Choroid plexus epithelial cell (primary cell): ENCODE data around the gene NTM.
"Not testable (repeated sequence)": the region's sequence is repeated elsewhere in the genome, so short reads cannot be mapped to it uniquely, and the experiment has no call there.

Source experiments
- DNase-seq: peaks from one replicate; pipeline ENCODE4 v3.0.0-alpha.2; 2010; ENCODE audit warnings: low read depth
- H3K4me3 ChIP-seq: 2 replicates; pipeline ENCODE4 v1.5.1; 2011; ENCODE audit warnings: low read depth, mild to moderate bottlenecking, control low read depth, low read length, moderate library complexity
- TF ChIP-seq, protein P1 (sequence below): conservative IDR thresholded peaks from 2 replicates; pipeline ENCODE4 v1.5.1; 2011; ENCODE audit warnings: low read depth, mild to moderate bottlenecking, control low read depth, inconsistent platforms, low read length, moderate library complexity

Gene NTM

DNA sequence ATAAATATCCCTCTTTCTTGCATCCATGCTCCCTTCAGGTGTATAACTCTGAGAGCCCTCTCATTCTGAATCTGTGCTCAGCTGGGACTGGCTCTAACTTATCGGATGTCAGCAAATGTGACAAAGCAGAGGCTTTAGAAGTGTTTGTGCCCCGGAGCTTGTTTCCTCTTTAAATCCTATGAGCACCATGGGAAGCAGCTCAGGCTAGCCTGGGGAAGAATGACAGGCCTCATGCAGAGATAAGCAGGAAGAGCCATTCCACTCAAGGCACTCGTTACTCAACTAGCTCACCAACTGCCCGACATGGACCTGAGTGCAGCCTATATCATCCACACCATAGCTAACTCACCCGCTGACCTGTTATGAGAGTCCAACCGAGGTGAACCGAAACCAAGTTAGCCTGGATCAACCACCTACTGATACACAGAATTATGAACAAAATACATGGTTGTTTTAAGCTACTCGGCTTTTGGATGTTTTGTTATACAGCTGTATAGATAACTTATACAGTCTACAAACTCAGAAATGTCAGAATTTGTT lies 990.7 kb downstream of the NTM start:
- TF ChIP-seq, protein P1, sequence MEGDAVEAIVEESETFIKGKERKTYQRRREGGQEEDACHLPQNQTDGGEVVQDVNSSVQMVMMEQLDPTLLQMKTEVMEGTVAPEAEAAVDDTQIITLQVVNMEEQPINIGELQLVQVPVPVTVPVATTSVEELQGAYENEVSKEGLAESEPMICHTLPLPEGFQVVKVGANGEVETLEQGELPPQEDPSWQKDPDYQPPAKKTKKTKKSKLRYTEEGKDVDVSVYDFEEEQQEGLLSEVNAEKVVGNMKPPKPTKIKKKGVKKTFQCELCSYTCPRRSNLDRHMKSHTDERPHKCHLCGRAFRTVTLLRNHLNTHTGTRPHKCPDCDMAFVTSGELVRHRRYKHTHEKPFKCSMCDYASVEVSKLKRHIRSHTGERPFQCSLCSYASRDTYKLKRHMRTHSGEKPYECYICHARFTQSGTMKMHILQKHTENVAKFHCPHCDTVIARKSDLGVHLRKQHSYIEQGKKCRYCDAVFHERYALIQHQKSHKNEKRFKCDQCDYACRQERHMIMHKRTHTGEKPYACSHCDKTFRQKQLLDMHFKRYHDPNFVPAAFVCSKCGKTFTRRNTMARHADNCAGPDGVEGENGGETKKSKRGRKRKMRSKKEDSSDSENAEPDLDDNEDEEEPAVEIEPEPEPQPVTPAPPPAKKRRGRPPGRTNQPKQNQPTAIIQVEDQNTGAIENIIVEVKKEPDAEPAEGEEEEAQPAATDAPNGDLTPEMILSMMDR, result no peak

DNA sequence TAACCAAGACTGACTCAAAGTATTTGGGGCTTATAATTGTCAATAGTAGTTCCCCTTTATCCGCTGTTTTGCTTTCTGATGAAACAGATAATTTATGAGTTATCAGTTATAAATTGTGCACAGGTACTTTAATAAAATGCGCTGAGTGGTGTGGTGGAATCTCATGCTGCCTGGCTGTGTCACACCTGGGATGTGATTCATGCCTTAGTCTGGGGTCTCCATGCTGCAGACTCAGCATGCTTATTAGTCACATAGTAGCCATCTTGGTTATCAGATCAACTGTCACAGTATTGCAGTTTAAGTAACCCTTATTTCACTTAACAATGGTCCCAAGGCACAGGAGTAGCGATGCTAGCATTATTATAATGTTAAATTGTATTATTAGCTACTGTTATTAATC lies 995.2 kb downstream of the NTM start:
- TF ChIP-seq, protein P1, result no peak
- no peak overlapping the region for H3K4me3 ChIP-seq
- no peak for DNase-seq

More for the DNA sequence above, 990.7 kb downstream of the NTM start:
- no peak for DNase-seq
- H3K4me3 ChIP-seq, result no peak overlapping the region

DNA sequence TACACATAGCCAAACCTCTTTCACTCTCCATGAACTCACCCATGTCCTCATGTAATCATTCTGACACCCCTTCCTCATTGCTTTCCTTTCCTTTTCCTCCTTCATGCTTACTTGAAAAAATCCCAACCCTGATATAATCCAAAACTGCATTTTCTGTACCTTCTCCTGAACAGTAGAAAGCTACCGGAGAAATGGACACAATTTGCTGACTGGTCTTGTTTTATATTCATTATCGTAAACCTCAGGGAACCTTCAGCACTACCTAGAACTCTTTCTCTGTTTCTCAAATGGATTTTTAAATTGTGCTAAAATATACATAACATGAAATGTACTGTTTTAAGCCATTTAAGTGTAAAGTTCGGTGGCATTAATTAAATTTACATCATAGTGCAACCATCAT lies 996.9 kb downstream of the NTM start:
- no peak overlapping the region for H3K4me3 ChIP-seq
- TF ChIP-seq, protein P1, result no peak
- no peak for DNase-seq

DNA sequence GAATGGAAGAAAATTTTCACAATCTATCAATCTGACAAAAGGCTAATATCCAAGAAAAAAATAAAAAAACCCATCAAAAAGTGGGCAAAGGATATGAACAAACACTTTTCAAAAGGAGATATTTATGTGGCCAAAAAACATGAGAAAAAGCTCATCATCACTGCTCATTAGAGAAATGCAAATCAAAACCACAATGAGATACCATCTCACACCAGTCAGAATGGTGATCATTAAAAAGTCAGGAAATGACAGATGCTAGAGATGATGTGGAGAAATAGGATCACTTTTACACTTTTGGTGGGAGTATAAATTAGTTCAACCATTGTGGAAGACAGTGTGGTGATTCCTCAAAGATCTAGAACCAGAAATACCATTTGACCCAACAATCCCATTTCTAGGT lies 999.7 kb downstream of the NTM start:
- H3K4me3 ChIP-seq, result not testable (repeated sequence)

DNA sequence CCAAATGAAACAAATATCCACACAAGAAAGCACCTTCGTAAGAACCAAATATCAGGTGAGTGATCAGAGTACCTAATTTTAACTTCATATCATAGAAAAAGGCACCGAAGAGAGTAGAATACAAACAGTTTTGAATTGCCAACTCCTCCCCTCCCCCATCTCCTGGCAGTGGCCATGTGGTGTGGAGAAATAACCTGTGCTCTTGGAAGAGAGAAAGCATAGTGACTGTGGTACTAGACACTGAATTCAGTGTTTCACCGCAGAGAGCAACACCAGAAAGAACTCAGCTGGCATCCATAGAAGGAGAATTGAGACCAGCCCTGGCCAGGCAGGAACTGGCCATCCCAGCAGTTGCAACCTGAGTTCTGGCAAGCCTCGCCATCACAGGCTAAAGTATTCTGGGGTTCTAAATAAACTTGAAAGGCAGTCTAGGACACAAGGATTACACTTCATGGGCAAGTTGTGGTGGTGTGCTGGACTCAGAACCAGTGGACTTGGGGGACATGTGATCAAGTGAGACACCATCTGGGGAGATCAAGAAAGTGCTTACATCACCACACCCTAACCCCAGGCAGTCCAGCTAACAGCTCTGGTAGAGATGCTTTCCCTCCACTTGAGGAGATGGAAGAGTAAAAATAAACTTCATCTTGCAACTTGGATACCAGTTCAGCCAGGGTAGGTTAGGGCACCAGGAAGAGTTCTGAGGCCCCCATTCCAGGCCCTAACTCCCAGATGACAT lies 1003.2 kb downstream of the NTM start:
- no peak for DNase-seq
- H3K4me3 ChIP-seq, result no peak overlapping the region

More for the DNA sequence above, 999.7 kb downstream of the NTM start:
- not testable (repeated sequence) for DNase-seq

DNA sequence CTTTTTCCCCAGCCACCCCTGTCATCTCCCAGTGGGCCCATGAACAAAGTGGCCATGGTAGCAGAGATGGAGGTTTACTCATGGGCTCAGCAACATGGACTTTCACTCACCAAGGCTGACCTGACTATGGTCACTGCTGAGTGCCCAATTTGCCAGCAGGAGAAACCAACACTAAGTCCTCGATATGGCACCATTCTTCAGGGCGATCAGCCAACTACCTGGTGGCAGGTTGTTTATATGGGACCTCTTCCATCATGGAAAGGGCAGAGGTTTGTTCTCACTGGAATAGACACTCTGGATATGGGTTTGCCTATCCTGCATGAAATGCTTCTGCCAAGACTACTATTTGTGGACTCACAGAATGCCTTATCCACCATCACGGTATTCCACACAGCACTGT lies 1009.1 kb downstream of the NTM start:
- TF ChIP-seq, protein P1, result no peak
- H3K4me3 ChIP-seq, result no peak overlapping the region
- DNase-seq, result no peak

More for the DNA sequence above, 1003.2 kb downstream of the NTM start:
- TF ChIP-seq, protein P1, result no peak
